ENCODE measurements around the gene MVB12B.

The MVB12B gene

GRCh38 chr9:126295936-126296600 lies 30.6 kb upstream of the MVB12B start:
- DNase-seq, result no peak
- TF ChIP-seq CTCF (IDR thresholded peaks at IDR 0.05; ENCODE audit: low read depth, low read length, missing control alignments), result no peak
- no peaks in the 10 kb centered on the region for H3K36me3 ChIP-seq (replicated peaks)
- no peak overlapping the region for H3K4me3 ChIP-seq (ENCODE audit: low read depth, low read length)
- in situ Hi-C loops (cut with HindIII; ENCODE audit: low pct_ligation_motif_present, low sequenced_read_pairs), result no loop called here
- no peak overlapping the region for H3K27ac ChIP-seq
- H3K27me3 ChIP-seq (replicated peaks), result no peaks in the 10 kb centered on the region

GRCh38 chr9:126296687-126297086 lies 29.9 kb upstream of the MVB12B start:
- in situ Hi-C loops (cut with HindIII; ENCODE audit: low pct_ligation_motif_present, low sequenced_read_pairs), result no loop called here
- Histone ChIP-seq H3K36me3 (replicated peaks) (no peaks in the 10 kb centered on the region), H3K27me3 (replicated peaks) (no peaks in the 10 kb centered on the region), H3K27ac (no peak overlapping the region), H3K4me3 (ENCODE audit: low read depth, low read length) (no peak overlapping the region)
- no peak for DNase-seq
- TF ChIP-seq CTCF (IDR thresholded peaks at IDR 0.05; ENCODE audit: low read depth, low read length, missing control alignments), result no peak

- Histone ChIP-seq H3K27me3 (replicated peaks) (no peaks in the 10 kb centered on the region), H3K4me3 (ENCODE audit: low read depth, low read length) (no peak overlapping the region), H3K27ac (no peak overlapping the region), H3K36me3 (replicated peaks) (no peaks in the 10 kb centered on the region)
- in situ Hi-C loops (cut with HindIII; ENCODE audit: low pct_ligation_motif_present, low sequenced_read_pairs), result no loop called here
- DNase-seq, result no peak
- no peak for TF ChIP-seq CTCF (IDR thresholded peaks at IDR 0.05; ENCODE audit: low read depth, low read length, missing control alignments)
These were observed 29.0 kb upstream of the MVB12B start for GRCh38 chr9:126297661-126298060.

GRCh38 chr9:126298063-126298801 lies 28.4 kb upstream of the MVB12B start:
- Histone ChIP-seq H3K27ac (no peak overlapping the region), H3K4me3 (ENCODE audit: low read depth, low read length) (no peak overlapping the region), H3K27me3 (replicated peaks) (no peaks in the 10 kb centered on the region), H3K36me3 (replicated peaks) (no peaks in the 10 kb centered on the region)
- no peak for DNase-seq
- no peak for TF ChIP-seq CTCF (IDR thresholded peaks at IDR 0.05; ENCODE audit: low read depth, low read length, missing control alignments)
- in situ Hi-C loops (cut with HindIII; ENCODE audit: low pct_ligation_motif_present, low sequenced_read_pairs), result no loop called here

- H3K27me3 ChIP-seq (replicated peaks), result no peaks in the 10 kb centered on the region
- no peak overlapping the region for H3K27ac ChIP-seq
- TF ChIP-seq CTCF (IDR thresholded peaks at IDR 0.05; ENCODE audit: low read depth, low read length, missing control alignments), result no peak
- DNase-seq, result no peak
- in situ Hi-C loops (cut with HindIII; ENCODE audit: low pct_ligation_motif_present, low sequenced_read_pairs), result no loop called here
- no peaks in the 10 kb centered on the region for H3K36me3 ChIP-seq (replicated peaks)
- H3K4me3 ChIP-seq (ENCODE audit: low read depth, low read length), result no peak overlapping the region
These were observed 26.8 kb upstream of the MVB12B start for GRCh38 chr9:126299706-126300276.
